ENCODE results near the gene MRPL42. TPM values are rescaled to one million over a fixed set of nuclear protein-coding genes. Genes with fewer than 3 reads are reported as not detected.

Gene MRPL42
- total RNA-seq, 6 experiments from 2014 or later, result 25.8 to 44.5 (median 32.1) TPM

DNA sequence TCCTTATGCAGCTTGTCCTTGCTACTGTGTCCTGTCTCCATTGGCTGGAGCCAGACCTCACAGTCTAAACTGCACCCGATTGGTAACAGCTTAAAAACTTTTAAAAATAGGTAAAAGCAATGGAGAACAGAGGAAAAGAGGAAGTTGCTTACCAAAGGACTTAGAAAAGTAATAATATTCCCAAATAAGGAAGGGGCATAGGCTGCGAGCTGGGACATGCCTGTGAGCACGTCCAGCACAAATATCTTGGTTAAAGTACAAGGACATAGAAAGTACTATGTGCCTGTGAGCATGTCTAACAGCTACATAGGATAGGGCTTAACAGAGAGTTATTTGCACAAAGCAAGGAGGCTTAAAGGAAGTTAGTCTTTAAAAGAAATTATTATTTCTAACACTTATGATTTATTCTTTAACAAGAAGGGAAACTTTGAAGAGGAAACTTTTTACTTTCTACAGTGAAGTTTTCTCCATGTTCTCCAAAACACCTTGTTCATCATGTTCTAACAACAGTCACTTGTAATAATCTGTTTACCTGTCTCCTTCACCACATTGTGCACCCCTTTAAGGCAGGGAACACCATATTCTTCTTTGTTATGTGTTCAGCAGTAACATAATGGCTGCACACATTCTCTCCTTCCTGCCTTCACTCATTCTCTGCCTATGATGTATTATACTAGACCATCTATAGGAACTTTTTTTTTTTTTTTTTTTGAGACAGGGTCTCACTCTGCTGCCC is 15.7 kb upstream of the MRPL42 start:
- WGBS (ENCODE audit: insufficient coverage, low coverage, low lambda C conversion rate, missing lambda C conversion rate), result 33% methylated on average over 3 of the region's 3 CpGs
- Histone ChIP-seq H3K4me1 (no peaks in the 10 kb centered on the region), H3K27me3 (no peaks in the 10 kb centered on the region), H3K9me3 (no peaks in the 10 kb centered on the region), H3K27ac (no peak overlapping the region), H3K36me3 (no peaks in the 10 kb centered on the region), H3K4me3 (no peak overlapping the region)
- TF ChIP-seq, protein P1, sequence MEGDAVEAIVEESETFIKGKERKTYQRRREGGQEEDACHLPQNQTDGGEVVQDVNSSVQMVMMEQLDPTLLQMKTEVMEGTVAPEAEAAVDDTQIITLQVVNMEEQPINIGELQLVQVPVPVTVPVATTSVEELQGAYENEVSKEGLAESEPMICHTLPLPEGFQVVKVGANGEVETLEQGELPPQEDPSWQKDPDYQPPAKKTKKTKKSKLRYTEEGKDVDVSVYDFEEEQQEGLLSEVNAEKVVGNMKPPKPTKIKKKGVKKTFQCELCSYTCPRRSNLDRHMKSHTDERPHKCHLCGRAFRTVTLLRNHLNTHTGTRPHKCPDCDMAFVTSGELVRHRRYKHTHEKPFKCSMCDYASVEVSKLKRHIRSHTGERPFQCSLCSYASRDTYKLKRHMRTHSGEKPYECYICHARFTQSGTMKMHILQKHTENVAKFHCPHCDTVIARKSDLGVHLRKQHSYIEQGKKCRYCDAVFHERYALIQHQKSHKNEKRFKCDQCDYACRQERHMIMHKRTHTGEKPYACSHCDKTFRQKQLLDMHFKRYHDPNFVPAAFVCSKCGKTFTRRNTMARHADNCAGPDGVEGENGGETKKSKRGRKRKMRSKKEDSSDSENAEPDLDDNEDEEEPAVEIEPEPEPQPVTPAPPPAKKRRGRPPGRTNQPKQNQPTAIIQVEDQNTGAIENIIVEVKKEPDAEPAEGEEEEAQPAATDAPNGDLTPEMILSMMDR (IDR thresholded peaks at IDR 0.05), result no peak
- no peak for TF ChIP-seq POLR2A (IDR thresholded peaks at IDR 0.05)
- ATAC-seq, result no peak
- intact Hi-C loops (cut with DNase I), result no loop called here
- DNase-seq, result no peak

DNA sequence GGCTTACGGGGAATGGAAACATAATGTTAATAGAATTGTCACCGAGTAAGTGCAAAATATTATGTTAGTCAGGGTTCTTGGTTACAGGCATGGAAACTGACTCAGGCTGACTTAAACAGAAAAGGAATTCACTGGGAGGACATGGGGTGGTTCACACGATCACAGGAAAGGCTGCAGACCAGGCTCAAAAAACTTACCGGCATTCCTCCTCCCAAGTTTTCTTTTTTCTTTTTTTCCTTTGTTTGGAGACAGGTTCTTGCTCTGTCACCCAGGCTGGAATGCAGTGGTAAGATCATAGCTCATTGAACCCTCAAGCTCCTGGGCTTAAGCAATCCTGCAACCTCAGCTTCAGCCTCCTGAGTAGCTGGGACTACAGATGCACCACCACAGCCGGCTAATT is 13.7 kb upstream of the MRPL42 start:
- TF ChIP-seq, protein P1 (IDR thresholded peaks at IDR 0.05), result no peak
- TF ChIP-seq POLR2A (IDR thresholded peaks at IDR 0.05), result no peak
- no peaks in the 10 kb centered on the region for H3K27me3 ChIP-seq
- no peaks in the 10 kb centered on the region for H3K9me3 ChIP-seq
- H3K36me3 ChIP-seq, result no peaks in the 10 kb centered on the region
- DNase-seq, result no peak
- intact Hi-C loops (cut with DNase I), result no loop called here
- 85% methylated on average over 5 of the region's 5 CpGs for WGBS (ENCODE audit: insufficient coverage, low coverage, low lambda C conversion rate, missing lambda C conversion rate)
- no peak overlapping the region for H3K4me3 ChIP-seq
- H3K4me1 ChIP-seq, result no peaks in the 10 kb centered on the region
- H3K27ac ChIP-seq, result no peak overlapping the region
- no peak for ATAC-seq

DNA sequence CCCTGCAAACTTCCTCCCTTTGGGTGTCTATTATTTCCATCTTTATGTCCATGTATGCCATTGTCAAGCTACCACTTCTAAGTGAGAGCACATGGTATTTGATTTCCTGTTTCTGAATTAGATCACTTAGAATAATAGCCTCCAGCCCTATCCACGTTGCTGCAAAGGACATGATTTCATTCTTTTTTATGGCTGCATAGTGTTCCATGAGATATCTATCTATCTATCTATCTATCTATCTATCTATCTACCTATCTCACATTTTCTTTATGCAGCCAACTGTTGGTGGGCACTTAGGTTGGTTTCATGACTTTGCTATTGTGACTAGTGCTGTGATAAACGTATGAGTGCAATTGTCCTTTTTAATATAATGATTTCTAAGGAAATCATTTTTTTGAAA is 11.2 kb upstream of the MRPL42 start:
- Histone ChIP-seq H3K4me3 (no peak overlapping the region), H3K9me3 (no peaks in the 10 kb centered on the region), H3K27me3 (no peaks in the 10 kb centered on the region), H3K4me1 (no peaks in the 10 kb centered on the region), H3K36me3 (no peaks in the 10 kb centered on the region), H3K27ac (no peak overlapping the region)
- 48% methylated on average over 2 of the region's 2 CpGs for WGBS (ENCODE audit: insufficient coverage, low coverage, low lambda C conversion rate, missing lambda C conversion rate)
- DNase-seq, result no peak
- ATAC-seq, result no peak
- TF ChIP-seq, protein P1 (IDR thresholded peaks at IDR 0.05), result no peak
- no peak for TF ChIP-seq POLR2A (IDR thresholded peaks at IDR 0.05)
- intact Hi-C loops (cut with DNase I), result no loop called here

DNA sequence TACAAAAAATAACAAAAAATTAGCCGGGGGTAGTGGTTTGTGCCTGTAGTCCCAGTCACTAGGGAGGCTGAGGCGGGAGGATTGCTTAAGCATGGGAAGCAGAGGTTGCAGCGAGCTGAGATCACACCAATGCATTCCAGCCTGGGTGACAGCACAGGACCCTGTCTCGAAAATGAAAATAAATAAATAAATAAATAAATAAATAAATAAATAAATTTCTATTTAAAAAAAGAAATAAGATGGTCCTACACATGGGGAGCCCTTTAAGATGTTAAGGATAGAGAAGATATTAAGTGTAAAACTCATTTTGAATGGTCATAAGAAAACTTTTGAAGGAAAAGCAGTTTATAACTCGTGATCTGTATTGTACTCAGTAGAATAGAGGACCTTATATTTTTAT is 8.2 kb upstream of the MRPL42 start:
- intact Hi-C loops (cut with DNase I), result no loop called here
- TF ChIP-seq POLR2A (IDR thresholded peaks at IDR 0.05), result no peak
- TF ChIP-seq, protein P1 (IDR thresholded peaks at IDR 0.05), result no peak
- no peak overlapping the region for H3K4me3 ChIP-seq
- H3K4me1 ChIP-seq, result no peaks in the 10 kb centered on the region
- no peaks in the 10 kb centered on the region for H3K36me3 ChIP-seq
- no peaks in the 10 kb centered on the region for H3K9me3 ChIP-seq
- no peaks in the 10 kb centered on the region for H3K27me3 ChIP-seq
- DNase-seq (no peak), ATAC-seq (no peak)
- H3K27ac ChIP-seq, result no peak overlapping the region
- 92% methylated on average over 5 of the region's 5 CpGs for WGBS (ENCODE audit: insufficient coverage, low coverage, low lambda C conversion rate, missing lambda C conversion rate)
